ENCODE measurements around the gene SVBP. TPM values are rescaled to one million over a fixed set of nuclear protein-coding genes. Genes with fewer than 3 reads are reported as not detected.

The SVBP gene
- total RNA-seq, 1 experiment from 2014 or later, result 41.3 TPM

- no peak overlapping the region for H2AK5ac ChIP-seq (ENCODE audit: insufficient read length, low read length)
- H3K27me3 ChIP-seq (ENCODE audit: insufficient read depth, low read length), result no peaks in the 10 kb centered on the region
- no peaks in the 10 kb centered on the region for H3K9me3 ChIP-seq (ENCODE audit: control insufficient read depth, low read depth, low read length)
- H3K56ac ChIP-seq (ENCODE audit: insufficient read length, low read depth, low read length), result no peak overlapping the region
- DNase-seq, result no peak
- no peaks in the 10 kb centered on the region for H3K27me3 Mint-ChIP-seq (ENCODE audit: low read depth)
- no peak overlapping the region for H4K8ac ChIP-seq (replicated peaks; ENCODE audit: insufficient read length, low read depth, low read length)
- H3K9ac ChIP-seq (ENCODE audit: extremely low read depth, insufficient read length, low read length), result no peak overlapping the region
- no peak overlapping the region for H3T11ph ChIP-seq (ENCODE audit: low read length)
- H3K9me3 Mint-ChIP-seq, result no peaks in the 10 kb centered on the region; a peak in 2 of 5 replicates
- no peak overlapping the region for H3K14ac ChIP-seq (ENCODE audit: insufficient read depth, low read length)
- no peak overlapping the region for H3K27ac ChIP-seq (ENCODE audit: insufficient read length, low read depth, low read length)
- H3K27ac Mint-ChIP-seq, result no peak overlapping the region
- H4K91ac ChIP-seq (ENCODE audit: insufficient read length, low read depth, low read length), result no peak overlapping the region
- H3K79me1 ChIP-seq (ENCODE audit: insufficient read depth, low read depth, low read length, poor library complexity, severe bottlenecking), result peaks cover 4% of the 10 kb centered on the region
- no peak overlapping the region for H2BK120ac ChIP-seq (ENCODE audit: low read depth, low read length, poor library complexity, severe bottlenecking)
- no peak overlapping the region for H3K18ac ChIP-seq (ENCODE audit: insufficient read length, low read depth, low read length)
- no peak overlapping the region for H3K23ac ChIP-seq (ENCODE audit: insufficient read length, low read depth, low read length)
- H3K4me1 ChIP-seq (ENCODE audit: insufficient read depth, low read length), result peaks cover 2% of the 10 kb centered on the region; the same call in 1 of the 2 replicates
- H3K23me2 ChIP-seq (ENCODE audit: insufficient read length, low read depth, low read length, poor library complexity, severe bottlenecking), result peaks cover 6% of the 10 kb centered on the region
- no peak overlapping the region for H2BK15ac ChIP-seq (ENCODE audit: low read depth, low read length)
- WGBS (ENCODE audit: extremely low coverage, insufficient read length, low lambda C conversion rate), result no CpG with 5 or more reads among the region's 4 CpGs
- H4K5ac ChIP-seq (ENCODE audit: insufficient read length, low read depth, low read length), result no peak overlapping the region
- no peak overlapping the region for H2AFZ ChIP-seq (ENCODE audit: low read length)
- no peaks in the 10 kb centered on the region; the same call in 1 of the 2 replicates for H3K79me2 ChIP-seq (ENCODE audit: insufficient read depth, low read length)
- H3K4me2 ChIP-seq (ENCODE audit: insufficient read depth, insufficient read length, low read length), result no peak overlapping the region
- no peak overlapping the region for H3K4ac ChIP-seq (ENCODE audit: low read depth, low read length)
- peaks cover 15 to 34% (median 17%) of the 10 kb centered on the region in 3 experiments; a peak in 6 of 7 replicates for H3K36me3 Mint-ChIP-seq (ENCODE audit: insufficient read depth in 1 of 3, low read depth in 3 of 3)
- TF ChIP-seq CTCF (conservative IDR thresholded peaks at IDR 0.05), result no peak
- no peak overlapping the region for H2BK12ac ChIP-seq (ENCODE audit: insufficient read length, low read depth, low read length)
- H3K4me3 Mint-ChIP-seq, result no peak overlapping the region
- no peak overlapping the region for H2BK20ac ChIP-seq (ENCODE audit: low read depth, low read length, poor library complexity, severe bottlenecking)
- H3K4me1 Mint-ChIP-seq, result peaks cover 20 to 25% of the 10 kb centered on the region in 2 experiments
- H4K20me1 ChIP-seq (ENCODE audit: control insufficient read depth, insufficient read depth, insufficient read length), result no peaks in the 10 kb centered on the region
- no peak overlapping the region for H2BK5ac ChIP-seq (ENCODE audit: insufficient read length, low read length)
Measured at GRCh38 chr1:42844592-42845140, 27.5 kb upstream of the SVBP start.
